ENCODE measurements around the gene CA10. TPM values are rescaled to one million over a fixed set of nuclear protein-coding genes. Genes with fewer than 3 reads are reported as not detected.

Gene CA10
- total and polyA plus RNA-seq, 2 donors (not counting 1 experiment from before 2014, with no cell fraction given), result not detected

DNA sequence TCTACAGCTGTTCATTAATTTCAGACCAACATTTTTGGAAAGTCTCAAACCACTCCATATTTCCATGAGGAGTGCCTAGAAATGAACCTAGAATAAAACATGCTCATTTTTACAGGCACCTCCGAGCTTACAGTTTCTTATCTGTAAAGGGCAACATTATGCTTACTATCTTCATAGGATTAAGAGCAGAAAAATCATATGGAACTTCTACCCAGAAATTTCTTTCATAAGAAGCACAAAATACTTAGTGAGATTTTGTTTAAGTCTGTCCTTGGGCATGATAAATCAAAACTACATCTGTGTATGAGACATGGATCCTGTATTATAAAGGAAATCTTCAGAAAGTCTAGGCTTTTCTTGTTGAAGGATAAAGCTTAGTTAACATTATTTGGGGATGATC lies 187.4 kb downstream of the CA10 start:
- no peak overlapping the region for H3K9ac ChIP-seq (ENCODE audit: insufficient read depth, low read length)
- DNase-seq (ENCODE audit: low read depth in 2 of 2), result no peak
- H3K27me3 ChIP-seq (ENCODE audit: control insufficient read depth, insufficient read depth, low read length), result no peaks in the 10 kb centered on the region
- no peak overlapping the region for H3K27ac ChIP-seq (ENCODE audit: insufficient read depth, low read length)
- H4K20me1 ChIP-seq (ENCODE audit: control insufficient read depth, extremely low read depth, insufficient read depth, low read length), result no peaks in the 10 kb centered on the region
- no peaks in the 10 kb centered on the region for H3K9me3 ChIP-seq (ENCODE audit: control insufficient read depth, insufficient read depth, low read depth, low read length)
- H3K4me2 ChIP-seq (ENCODE audit: extremely low read depth, insufficient read depth, low read length), result no peak overlapping the region
- H3K4me1 ChIP-seq (ENCODE audit: control insufficient read depth, extremely low read depth, insufficient read depth, low read length), result no peaks in the 10 kb centered on the region
- no peak overlapping the region for H2AFZ ChIP-seq (ENCODE audit: low read length)
- no peak overlapping the region for H3K4me3 ChIP-seq (replicated peaks in 1 of 4; ENCODE audit: control extremely low read depth in 1 of 4, insufficient read depth in 1 of 4, low read depth in 3 of 4, low read length in 4 of 4)
- H3K79me2 ChIP-seq (ENCODE audit: control insufficient read depth, insufficient read depth, low read length), result no peaks in the 10 kb centered on the region
- no peaks in the 10 kb centered on the region for H3K36me3 ChIP-seq (ENCODE audit: control insufficient read depth, insufficient read depth, low read length)
- TF ChIP-seq EZH2 (IDR thresholded peaks at IDR 0.05; ENCODE audit: low read length, missing control alignments) (no peak), CTCF (conservative IDR thresholded peaks at IDR 0.05 in 1 of 2, IDR thresholded peaks at IDR 0.05 in 1 of 2; ENCODE audit: low read depth in 1 of 2, low read length in 2 of 2) (no peak)

DNA sequence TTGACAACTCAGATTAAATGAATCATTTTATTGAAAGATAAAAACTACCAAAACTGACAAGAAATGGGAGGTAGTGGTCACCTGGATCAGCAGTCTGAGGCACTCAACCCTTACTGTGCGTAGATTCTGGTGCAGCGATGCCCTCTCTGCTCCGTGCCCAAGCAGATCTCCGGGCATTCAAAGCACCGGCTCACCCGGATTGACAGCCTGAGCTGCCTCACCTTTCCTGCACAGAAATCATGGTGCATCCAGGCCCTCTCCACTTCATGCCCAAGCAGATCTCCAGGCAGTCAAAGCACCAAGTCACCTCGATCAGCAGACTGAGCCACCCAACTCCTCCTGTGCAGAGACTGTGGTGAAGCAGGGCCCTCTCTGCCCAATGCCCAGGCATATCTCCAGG lies 196.8 kb downstream of the CA10 start:
- H3K4me3 ChIP-seq (replicated peaks in 1 of 4; ENCODE audit: control extremely low read depth in 1 of 4, insufficient read depth in 1 of 4, low read depth in 3 of 4, low read length in 4 of 4), result no peak overlapping the region
- H3K27ac ChIP-seq (ENCODE audit: insufficient read depth, low read length), result no peak overlapping the region
- H3K36me3 ChIP-seq (ENCODE audit: control insufficient read depth, insufficient read depth, low read length), result no peaks in the 10 kb centered on the region
- H2AFZ ChIP-seq (ENCODE audit: low read length), result no peak overlapping the region
- no peaks in the 10 kb centered on the region for H3K4me1 ChIP-seq (ENCODE audit: control insufficient read depth, extremely low read depth, insufficient read depth, low read length)
- no peak for DNase-seq (ENCODE audit: low read depth in 2 of 2)
- no peaks in the 10 kb centered on the region for H4K20me1 ChIP-seq (ENCODE audit: control insufficient read depth, extremely low read depth, insufficient read depth, low read length)
- no peaks in the 10 kb centered on the region for H3K79me2 ChIP-seq (ENCODE audit: control insufficient read depth, insufficient read depth, low read length)
- no peak overlapping the region for H3K9ac ChIP-seq (ENCODE audit: insufficient read depth, low read length)
- H3K9me3 ChIP-seq (ENCODE audit: control insufficient read depth, insufficient read depth, low read depth, low read length), result no peaks in the 10 kb centered on the region
- no peaks in the 10 kb centered on the region for H3K27me3 ChIP-seq (ENCODE audit: control insufficient read depth, insufficient read depth, low read length)
- TF ChIP-seq EZH2 (IDR thresholded peaks at IDR 0.05; ENCODE audit: low read length, missing control alignments) (no peak), CTCF (conservative IDR thresholded peaks at IDR 0.05 in 1 of 2, IDR thresholded peaks at IDR 0.05 in 1 of 2; ENCODE audit: low read depth in 1 of 2, low read length in 2 of 2) (no peak)
- H3K4me2 ChIP-seq (ENCODE audit: extremely low read depth, insufficient read depth, low read length), result no peak overlapping the region

DNA sequence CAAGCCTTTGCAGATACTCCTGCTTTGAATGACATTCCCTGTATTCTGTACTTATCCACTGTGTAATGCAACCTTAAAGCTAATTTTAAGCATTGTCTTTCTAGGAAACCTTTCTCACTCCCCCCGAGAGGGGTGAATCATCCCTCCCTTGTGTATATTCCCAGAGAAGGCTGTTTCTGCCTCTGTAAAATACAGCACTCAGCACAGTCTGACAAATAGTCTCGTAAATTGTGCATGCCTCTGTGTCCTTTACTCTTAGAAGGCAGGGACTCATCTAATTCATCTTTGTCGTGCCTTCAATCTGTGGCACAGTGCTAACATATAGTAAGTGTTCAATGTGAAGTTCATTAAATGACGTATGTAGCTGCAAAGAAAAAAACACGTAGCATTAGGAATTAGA lies 200.7 kb downstream of the CA10 start:
- Histone ChIP-seq H3K27me3 (ENCODE audit: control insufficient read depth, insufficient read depth, low read length) (no peaks in the 10 kb centered on the region), H3K4me1 (ENCODE audit: control insufficient read depth, extremely low read depth, insufficient read depth, low read length) (no peaks in the 10 kb centered on the region), H3K36me3 (ENCODE audit: control insufficient read depth, insufficient read depth, low read length) (no peaks in the 10 kb centered on the region), H3K27ac (ENCODE audit: insufficient read depth, low read length) (no peak overlapping the region), H3K4me3 (replicated peaks in 1 of 4; ENCODE audit: control extremely low read depth in 1 of 4, insufficient read depth in 1 of 4, low read depth in 3 of 4, low read length in 4 of 4) (no peak overlapping the region), H2AFZ (ENCODE audit: low read length) (no peak overlapping the region), H3K79me2 (ENCODE audit: control insufficient read depth, insufficient read depth, low read length) (no peaks in the 10 kb centered on the region), H3K9me3 (ENCODE audit: control insufficient read depth, insufficient read depth, low read depth, low read length) (no peaks in the 10 kb centered on the region), H4K20me1 (ENCODE audit: control insufficient read depth, extremely low read depth, insufficient read depth, low read length) (no peaks in the 10 kb centered on the region), H3K4me2 (ENCODE audit: extremely low read depth, insufficient read depth, low read length) (no peak overlapping the region), H3K9ac (ENCODE audit: insufficient read depth, low read length) (no peak overlapping the region)
- TF ChIP-seq EZH2 (IDR thresholded peaks at IDR 0.05; ENCODE audit: low read length, missing control alignments) (no peak), CTCF (conservative IDR thresholded peaks at IDR 0.05 in 1 of 2, IDR thresholded peaks at IDR 0.05 in 1 of 2; ENCODE audit: low read depth in 1 of 2, low read length in 2 of 2) (no peak)
- no peak for DNase-seq (ENCODE audit: low read depth in 2 of 2)
